PFSK-1 (cell line): ENCODE measurements around the gene OTUD3.

Source experiments
- FOXP2 ChIP-seq: optimal IDR thresholded peaks from 2 replicates; pipeline ENCODE3; 2011; ENCODE audit warnings: borderline replicate concordance, control low read depth, inconsistent platforms; ENCODE audit not compliant: insufficient read depth; ENCODE audit errors: extremely low read length, extremely low read depth
- POLR2AphosphoS5 ChIP-seq: IDR thresholded peaks from 2 replicates; pipeline ENCODE4 v1.6.1; 2012; ENCODE audit warnings: low read depth, mild to moderate bottlenecking, control low read depth, low read length, moderate library complexity
- REST ChIP-seq, 2 experiments: IDR thresholded peaks; 2 replicates each; pipeline versions ENCODE4 v1.6.1 to v1.8.0; 2011 to 2012; ENCODE audit warnings: low read depth in 2 of 2, low read length in 2 of 2, control low read depth in 1 of 2, inconsistent platforms in 1 of 2, mild to moderate bottlenecking in 1 of 2, moderate library complexity in 1 of 2; ENCODE audit not compliant: insufficient read depth in 1 of 2
- SIN3A ChIP-seq: IDR thresholded peaks from 2 replicates; pipeline ENCODE4 v1.6.1; 2012; ENCODE audit warnings: mild to moderate bottlenecking, low read length, moderate library complexity, borderline replicate concordance; ENCODE audit not compliant: insufficient read depth
- TAF1 ChIP-seq: IDR thresholded peaks from 2 replicates; pipeline ENCODE4 v1.6.1; 2012; ENCODE audit warnings: low read length, control low read depth, borderline replicate concordance; ENCODE audit not compliant: insufficient read depth

GRCh38 chr1:19946331-19946751 lies 64.1 kb downstream of the OTUD3 start:
- TF ChIP-seq SIN3A (no peak), POLR2AphosphoS5 (no peak), REST (IDR thresholded peaks at IDR 0.05; ENCODE audit: insufficient read depth in 1 of 2, low read depth in 2 of 2, low read length in 2 of 2) (no peak), TAF1 (no peak), FOXP2 (no peak)
